Heart left ventricle (tissue), 16 donors: Measurements from ENCODE around the gene MLH3. TPM values are rescaled to one million over a fixed set of nuclear protein-coding genes. Genes with fewer than 3 reads are reported as not detected.
A peak's percentile ranks its signal among the peaks of the same experiment; 100 is the strongest.

Experiments used
- ATAC-seq, 4 donors: fragments of 200-7000 bp; cut with Tn5 transposase; one replicate each; pipeline ENCODE4 v1.9.1; 2020 to 2022; ENCODE audit warnings: moderate library complexity in 4 of 4, mild to moderate bottlenecking in 3 of 4, moderate number of reproducible peaks in 1 of 4
- DNase-seq, 5 donors: peaks; one replicate each; pipeline ENCODE4 v3.0.0-alpha.2; 2020
- H3K27ac ChIP-seq, 12 donors: fragments of 200-600 bp; sonication (generic) in 4 of 12; one replicate each; pipeline versions ENCODE4 v1.5.0 to v1.8.0; 2016 to 2022; ENCODE audit warnings: mild to moderate bottlenecking in 2 of 12
- H3K27me3 ChIP-seq, 9 donors: fragments of 200-600 bp; sonication (generic) in 2 of 9; one replicate each; pipeline versions ENCODE4 v1.5.1 to v1.8.0; 2016 to 2022; ENCODE audit warnings: mild to moderate bottlenecking in 3 of 9
- H3K36me3 ChIP-seq, 9 donors: fragments of 200-600 bp; sonication (generic) in 2 of 9; one replicate each; pipeline versions ENCODE4 v1.5.0 to v1.8.0; 2018 to 2022; ENCODE audit warnings: mild to moderate bottlenecking in 2 of 9
- H3K4me1 ChIP-seq, 12 donors: fragments of 200-600 bp; sonication (generic) in 4 of 12; one replicate each; pipeline versions ENCODE4 v1.5.0 to v1.8.0; 2016 to 2022; ENCODE audit warnings: mild to moderate bottlenecking in 3 of 12
- H3K4me3 ChIP-seq, 12 donors: fragments of 200-600 bp; sonication (generic) in 4 of 12; one replicate each; pipeline versions ENCODE4 v1.5.0 to v1.8.0; 2017 to 2022; ENCODE audit warnings: mild to moderate bottlenecking in 9 of 12, moderate library complexity in 4 of 12
- H3K9me3 ChIP-seq, 12 donors: fragments of 200-600 bp; sonication (generic) in 4 of 12; one replicate each; pipeline versions ENCODE4 v1.5.0 to v1.8.0; 2016 to 2022; ENCODE audit warnings: mild to moderate bottlenecking in 1 of 12
- POLR2A ChIP-seq, 2 donors: fragments of 450-650 bp; IDR thresholded peaks; one replicate each; pipeline ENCODE4 v1.6.1; 2017; ENCODE audit warnings: antibody characterized with exemption in 2 of 2, mild to moderate bottlenecking in 2 of 2, moderate library complexity in 2 of 2
- WGBS, 4 donors: extraction: QIAGEN DNeasy Blood & Tissue Kit in 2 of 4; methylation state at CpG; one replicate each; pipeline versions ENCODE4 v1.1.5 to v1.1.7; 2013 to 2018; 5-methylcytosine and 5-hydroxymethylcytosine counted together
- intact Hi-C, 10 donors: fragments of 100-400 bp; cut with DNase I; formaldehyde crosslinking; loops; one replicate each; pipeline versions ENCODE4 v1.11.1 to v1.14.2; 2022
- polyA plus RNA-seq, 2 donors: library from polyadenylated mRNA; stranded (reverse); fragments of 200-250 nt; gene quantifications; one replicate each; pipeline ENCODE4 v1.2.3, GENCODE V29; 2013
- total RNA-seq, 9 donors: library from RNA; depleted of rRNA in 2 of 9; stranded (reverse); fragments of >200 nt in 2 of 9; fragmentation: NEBNext Ultra II Directional in 3 of 9; extraction: Animal tissue kit (Norgen Biotek cat#: 25700) in 3 of 9; gene quantifications; one replicate each; pipeline versions ENCODE4 v1.1.0 to v1.2.4, GENCODE V29; 2016 to 2023
- TF ChIP-seq, protein P1 (sequence below), 12 donors: fragments of 200-600 bp; sonication (generic) in 4 of 12; IDR thresholded peaks; one replicate each; pipeline versions ENCODE4 v1.5.0 to v1.8.0; 2018 to 2022; ENCODE audit warnings: antibody characterized with exemption in 12 of 12, mild to moderate bottlenecking in 5 of 12
- donor health status: ischemic (EF 13 %, LVEDD 7.1; RV severe dilation, severe dysfunction).
- donor health status: healthy with polysubstance abuse.
- donor health status: DM: no; HTN: yes; CAD: no.
- donor health status: DM: no; HTN: no; CAD: no.
- donor health status: ischemic (EF 25% LVEDD 6.9; RV normal size, moderate dysfunction).
- donor health status: ischemic (EF 25% LVEDD 5.7; RV mildly dilated, moderate dysfunction).
- donor health status: healthy.
- donor health status: DM: yes; HTN: yes; CAD: no.
- donor health status: ischemic (EF 35%, LVEDD 5.7; RV mildly dilated, moderate dysfunction).
- donor health status: nonischemic (EF 11% LVEDD 7.7; RV severe dilation, severe dysfunction).
- donor health status: DM: yes; HTN: yes; CAD: no.
- donor health status: PGD.
- donor health status: ischemic (EF 29% LVEDD 5.4; RV normal size, mild dysfunction).
- donor health status: nonischemic (EF 23%, LVEDD 6.1; RV moderate dilation, normal function).

The MLH3 gene
- total and polyA plus RNA-seq, 11 donors, result 10.3 to 23.9 (median 15.2) TPM

DNA sequence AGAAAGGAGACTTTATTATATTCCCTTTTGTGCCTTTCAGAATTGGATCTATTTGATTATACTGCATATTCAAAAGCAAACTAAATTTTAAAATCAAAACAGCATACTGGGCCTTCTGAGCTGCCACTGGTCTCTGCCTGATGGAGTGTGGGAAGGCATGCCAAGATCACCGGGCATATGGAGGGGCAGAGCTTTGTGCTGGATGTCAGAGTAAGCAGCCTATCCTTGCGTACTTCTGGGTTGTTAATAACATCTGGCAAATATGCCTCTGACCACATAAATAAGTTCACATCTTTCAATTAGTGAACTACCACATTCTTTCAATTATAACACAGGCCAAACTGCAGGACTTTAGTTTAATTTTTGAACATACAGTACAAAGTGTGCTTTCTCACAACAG lies 18.3 kb downstream of the MLH3 start:
- intact Hi-C loops, result no loop called here
- DNase-seq (no peak), ATAC-seq (no peak)
- TF ChIP-seq POLR2A (IDR thresholded peaks at IDR 0.05), result no peak
- TF ChIP-seq, protein P1, sequence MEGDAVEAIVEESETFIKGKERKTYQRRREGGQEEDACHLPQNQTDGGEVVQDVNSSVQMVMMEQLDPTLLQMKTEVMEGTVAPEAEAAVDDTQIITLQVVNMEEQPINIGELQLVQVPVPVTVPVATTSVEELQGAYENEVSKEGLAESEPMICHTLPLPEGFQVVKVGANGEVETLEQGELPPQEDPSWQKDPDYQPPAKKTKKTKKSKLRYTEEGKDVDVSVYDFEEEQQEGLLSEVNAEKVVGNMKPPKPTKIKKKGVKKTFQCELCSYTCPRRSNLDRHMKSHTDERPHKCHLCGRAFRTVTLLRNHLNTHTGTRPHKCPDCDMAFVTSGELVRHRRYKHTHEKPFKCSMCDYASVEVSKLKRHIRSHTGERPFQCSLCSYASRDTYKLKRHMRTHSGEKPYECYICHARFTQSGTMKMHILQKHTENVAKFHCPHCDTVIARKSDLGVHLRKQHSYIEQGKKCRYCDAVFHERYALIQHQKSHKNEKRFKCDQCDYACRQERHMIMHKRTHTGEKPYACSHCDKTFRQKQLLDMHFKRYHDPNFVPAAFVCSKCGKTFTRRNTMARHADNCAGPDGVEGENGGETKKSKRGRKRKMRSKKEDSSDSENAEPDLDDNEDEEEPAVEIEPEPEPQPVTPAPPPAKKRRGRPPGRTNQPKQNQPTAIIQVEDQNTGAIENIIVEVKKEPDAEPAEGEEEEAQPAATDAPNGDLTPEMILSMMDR (IDR thresholded peaks at IDR 0.05), result no peak
- no peaks in the 10 kb centered on the region for H3K9me3 ChIP-seq
- H3K4me1 ChIP-seq, result no peaks in the 10 kb centered on the region
- H3K4me3 ChIP-seq, result no peak overlapping the region
- no peak overlapping the region for H3K27ac ChIP-seq
- H3K27me3 ChIP-seq, result no peaks in the 10 kb centered on the region
- 85 to 98% (median 89%) methylated on average over 2 of the region's 2 CpGs for WGBS, 4 donors
- H3K36me3 ChIP-seq, result peaks cover 0 to 99% (median 81%) of the 10 kb centered on the region in 9 donors

DNA sequence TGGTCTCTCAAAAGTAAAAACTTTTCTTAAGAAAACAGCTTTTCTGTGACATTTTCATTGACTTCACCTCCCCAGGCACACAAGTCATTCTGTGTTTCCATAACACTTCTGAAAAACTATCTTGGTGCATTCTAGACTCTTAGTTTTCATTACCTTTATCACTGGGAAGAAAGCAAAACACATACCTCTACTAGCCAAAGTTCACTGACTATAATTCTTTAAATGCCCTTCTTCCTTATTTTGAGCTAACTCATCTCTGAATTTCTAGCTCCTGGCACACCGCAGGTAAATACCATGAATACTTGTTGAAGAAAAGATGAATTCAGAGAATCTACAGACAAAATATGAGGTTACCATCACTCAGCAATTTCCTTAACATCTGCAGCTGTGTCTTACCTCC lies 21.1 kb downstream of the MLH3 start:
- Histone ChIP-seq H3K27ac (no peak overlapping the region), H3K4me3 (no peak overlapping the region), H3K27me3 (no peaks in the 10 kb centered on the region), H3K4me1 (no peaks in the 10 kb centered on the region), H3K9me3 (no peaks in the 10 kb centered on the region), H3K36me3 (peaks cover 0 to 99% (median 61%) of the 10 kb centered on the region in 9 donors)
- TF ChIP-seq, protein P1 (IDR thresholded peaks at IDR 0.05), result no peak
- no peak for TF ChIP-seq POLR2A (IDR thresholded peaks at IDR 0.05)
- WGBS, 4 donors, result 0% methylated on average over 1 of the region's 1 CpG
- no peak for DNase-seq
- intact Hi-C loops, result no loop called here
- ATAC-seq, result no peak

DNA sequence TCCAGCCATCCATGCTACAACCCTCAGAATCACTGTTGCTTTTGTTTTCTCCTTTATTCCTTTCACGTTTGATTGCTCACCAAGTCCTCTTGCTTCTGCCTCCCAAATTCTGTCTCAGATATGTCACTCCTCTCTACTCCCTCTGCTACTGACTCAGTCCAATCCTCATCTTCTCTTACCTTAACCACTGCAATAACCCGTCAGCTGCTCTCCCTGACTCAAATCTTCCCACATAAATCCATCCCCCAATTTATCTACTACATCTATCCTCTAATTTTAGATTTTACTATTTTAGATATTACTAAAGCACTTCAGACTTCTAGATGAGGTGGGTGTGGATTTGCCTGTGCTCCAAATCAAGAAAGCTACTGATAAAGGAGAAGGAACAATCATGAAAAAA lies 25.4 kb downstream of the MLH3 start:
- Histone ChIP-seq H3K4me1 (peaks cover 0 to 6% (median 0%) of the 10 kb centered on the region in 12 donors), H3K36me3 (peaks cover 0 to 100% (median 64%) of the 10 kb centered on the region in 9 donors), H3K9me3 (no peaks in the 10 kb centered on the region), H3K27ac (no peak overlapping the region), H3K27me3 (no peaks in the 10 kb centered on the region), H3K4me3 (no peak overlapping the region)
- TF ChIP-seq POLR2A (IDR thresholded peaks at IDR 0.05), result no peak
- TF ChIP-seq, protein P1 (IDR thresholded peaks at IDR 0.05), result no peak
- DNase-seq (no peak), ATAC-seq (no peak)
- WGBS, 4 donors, result 96 to 99% (median 98%) methylated on average over 2 of the region's 2 CpGs
- intact Hi-C loops, result no loop called here

GRCh38 chr14:75025082-75025481 lies 26.2 kb downstream of the MLH3 start:
- no peak overlapping the region for H3K4me3 ChIP-seq
- DNase-seq (no peak), ATAC-seq (peak in 3 of 4 donors; percentile 34 to 53 (median 45))
- peaks cover 0 to 6% (median 0%) of the 10 kb centered on the region in 12 donors for H3K4me1 ChIP-seq
- H3K36me3 ChIP-seq, result peaks cover 0 to 100% (median 64%) of the 10 kb centered on the region in 9 donors
- intact Hi-C loops, result no loop called here
- WGBS, 4 donors, result 58 to 62% (median 60%) methylated on average over 4 of the region's 4 CpGs
- TF ChIP-seq, protein P1 (IDR thresholded peaks at IDR 0.05), result no peak
- no peak for TF ChIP-seq POLR2A (IDR thresholded peaks at IDR 0.05)
- peak overlapping the region in 1 of 12 donors; percentile 2 for H3K27ac ChIP-seq
- no peaks in the 10 kb centered on the region for H3K27me3 ChIP-seq
- H3K9me3 ChIP-seq, result no peaks in the 10 kb centered on the region
